B cell (primary cell): ENCODE data around the gene ETS1.

ENCODE experiments used
- CTCF ChIP-seq: fragments of 200-600 bp; IDR thresholded peaks from one replicate; pipeline ENCODE4 v1.8.0; 2022; ENCODE audit warnings: antibody characterized with exemption, mild to moderate bottlenecking
- EZH2 ChIP-seq: IDR thresholded peaks from 2 replicates; pipeline ENCODE4 v1.6.1; 2012; ENCODE audit warnings: borderline replicate concordance, low read depth, mild to moderate bottlenecking, moderate library complexity, low read length; ENCODE audit not compliant: insufficient read depth, poor library complexity, severe bottlenecking

GRCh38 chr11:128490092-128490491, 97.3 kb downstream of the ETS1 start:
- no peak for TF ChIP-seq CTCF
- TF ChIP-seq EZH2, result no peak
